OCI-LY7 (cell line): ENCODE results near the gene NPY2R.

Experiments
- CTCF ChIP-seq: fragments of 200-600 bp; sonication (generic); conservative IDR thresholded peaks from 2 replicates; pipeline ENCODE4 v1.5.1; 2014; ENCODE audit warnings: mild to moderate bottlenecking, antibody characterized with exemption, low read length, moderate library complexity, mixed read lengths
- EZH2phosphoT487 ChIP-seq: fragments of 200-600 bp; sonication (generic); IDR thresholded peaks from 2 replicates; pipeline ENCODE4 v1.6.1; 2018; ENCODE audit warnings: low read depth, borderline replicate concordance, mild to moderate bottlenecking, mixed run types, antibody characterized with exemption, low read length, moderate library complexity, mixed read lengths

- TF ChIP-seq CTCF, result no peak
- TF ChIP-seq EZH2phosphoT487, result no peak
These were observed 18.7 kb downstream of the NPY2R start for GRCh38 chr4:155227131-155227530.
